KG1 (cell line): ENCODE measurements around the gene PILRA.
"Not testable (repeated sequence)": the region's sequence is repeated elsewhere in the genome, so short reads cannot be mapped to it uniquely, and the experiment has no call there.

Source experiments
- DNase-seq: peaks from one replicate; lab custom pipeline; 2025; lab: John Stamatoyannopoulos, UW

The PILRA gene

GRCh38 chr7:100358027-100358856, 15.0 kb upstream of the PILRA start, which contains the start of gene PILRB:
PILRB (plus strand) TSS chr7:100358117; CDS start chr7:100358303, 186 bp downstream.
- DNase-seq: no peak

DNA sequence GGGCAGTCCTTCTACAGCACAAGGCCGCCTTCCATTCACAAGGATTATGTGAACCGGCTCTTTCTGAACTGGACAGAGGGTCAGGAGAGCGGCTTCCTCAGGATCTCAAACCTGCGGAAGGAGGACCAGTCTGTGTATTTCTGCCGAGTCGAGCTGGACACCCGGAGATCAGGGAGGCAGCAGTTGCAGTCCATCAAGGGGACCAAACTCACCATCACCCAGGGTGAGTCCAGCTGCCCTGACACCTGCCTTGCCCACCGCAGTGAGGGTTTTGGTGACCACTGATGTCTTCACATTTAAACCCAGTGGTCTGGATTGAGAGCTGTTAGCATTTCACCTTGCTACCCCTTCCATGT, 14.5 kb upstream of the PILRA start:
- DNase-seq: no peak

DNA sequence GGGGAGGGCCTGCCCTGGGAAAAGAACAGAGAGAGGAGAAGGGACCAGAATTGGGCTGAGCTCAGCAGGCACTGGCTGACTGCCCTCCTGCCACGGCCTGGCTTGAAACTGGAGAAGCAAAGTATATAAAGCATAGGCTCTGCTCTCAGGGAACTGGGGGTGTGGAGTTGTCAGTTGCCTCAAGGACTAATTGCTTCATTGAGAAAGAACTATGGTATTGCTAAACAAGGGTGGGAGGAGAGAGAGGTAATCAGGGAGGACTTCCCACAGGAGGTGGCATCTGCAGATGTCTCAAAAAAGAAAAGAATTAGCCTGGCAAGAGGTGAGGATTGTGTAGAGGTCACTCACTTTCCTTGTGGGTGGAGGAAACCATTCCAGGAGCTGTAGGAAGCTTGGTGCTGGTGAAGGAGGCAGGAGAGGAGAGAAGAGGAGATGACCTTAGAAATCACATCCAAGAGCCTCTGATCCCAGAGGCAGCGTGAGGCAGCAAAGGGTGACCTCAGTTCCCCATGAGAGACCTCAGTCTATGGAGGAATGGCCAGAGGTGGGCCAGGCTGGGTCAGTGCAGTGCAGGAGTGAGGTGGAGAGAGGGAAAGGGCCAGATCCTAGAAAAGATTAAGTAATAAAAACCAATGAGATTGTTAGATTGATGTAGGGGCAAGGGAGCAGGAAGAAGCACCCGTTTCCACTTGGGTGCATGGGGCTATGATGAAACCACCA, 13.0 kb upstream of the PILRA start:
- no peak for DNase-seq

DNA sequence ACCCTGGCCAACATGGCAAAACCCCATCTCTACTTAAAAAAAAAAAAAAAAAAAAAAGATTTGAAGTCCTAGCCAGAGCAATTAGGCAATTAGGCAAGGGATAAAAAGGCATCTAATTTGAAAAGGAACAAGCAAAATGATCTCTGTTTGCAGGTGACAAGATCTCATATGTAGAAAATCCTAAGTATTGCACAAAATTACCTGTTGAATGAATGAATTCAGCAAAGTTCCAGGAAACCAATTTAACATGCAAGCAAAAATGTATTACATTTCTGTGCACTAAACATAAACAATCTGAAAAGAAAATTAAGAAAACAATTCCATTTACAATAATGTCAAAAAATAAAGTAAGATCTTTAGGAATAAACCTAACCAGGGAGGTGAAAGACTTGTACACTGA, 10.2 kb upstream of the PILRA start:
- no peak for DNase-seq

- not testable (repeated sequence) for DNase-seq
These were observed 9.5 kb upstream of the PILRA start for GRCh38 chr7:100363797-100364196.

DNA sequence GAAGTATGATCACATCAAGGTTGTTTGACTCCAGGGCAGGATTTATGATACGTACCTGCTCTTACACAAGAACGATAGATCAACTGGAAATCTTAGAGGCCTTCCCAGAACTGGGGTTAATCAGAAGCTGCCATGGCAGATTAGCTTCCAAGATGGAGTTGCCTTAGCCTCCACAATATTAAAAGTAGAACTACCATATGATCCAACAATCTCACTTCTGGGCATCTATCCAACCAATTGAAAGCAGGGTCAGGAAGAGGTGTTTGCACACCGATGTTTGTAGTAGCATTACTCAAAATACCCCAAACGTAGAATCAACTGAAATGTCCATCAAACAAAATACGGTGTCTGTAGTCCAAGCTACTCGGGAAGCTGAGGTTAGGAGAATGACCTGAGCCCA, 8.8 kb upstream of the PILRA start:
- DNase-seq: no peak

DNA sequence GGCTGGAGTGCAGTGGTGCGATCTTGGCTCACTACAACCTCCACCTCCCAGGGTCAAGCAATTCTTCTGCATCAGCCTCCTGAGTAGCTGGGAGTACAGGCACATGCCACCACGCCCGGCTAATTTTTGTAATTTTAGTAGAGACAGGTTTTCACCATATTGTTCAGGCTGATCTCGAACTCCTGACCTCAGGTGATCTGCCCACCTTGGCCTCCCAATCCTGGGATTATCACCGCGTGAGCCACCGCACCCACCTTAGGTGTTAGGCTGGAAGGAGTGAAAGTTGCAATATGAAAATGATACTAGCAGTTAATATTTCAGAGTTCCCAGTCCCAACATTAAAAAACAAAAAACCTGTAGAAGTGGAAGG, 7.3 kb upstream of the PILRA start:
- not testable (repeated sequence) for DNase-seq

- no peak for DNase-seq
These were observed 6.7 kb upstream of the PILRA start for GRCh38 chr7:100366411-100367250.

DNA sequence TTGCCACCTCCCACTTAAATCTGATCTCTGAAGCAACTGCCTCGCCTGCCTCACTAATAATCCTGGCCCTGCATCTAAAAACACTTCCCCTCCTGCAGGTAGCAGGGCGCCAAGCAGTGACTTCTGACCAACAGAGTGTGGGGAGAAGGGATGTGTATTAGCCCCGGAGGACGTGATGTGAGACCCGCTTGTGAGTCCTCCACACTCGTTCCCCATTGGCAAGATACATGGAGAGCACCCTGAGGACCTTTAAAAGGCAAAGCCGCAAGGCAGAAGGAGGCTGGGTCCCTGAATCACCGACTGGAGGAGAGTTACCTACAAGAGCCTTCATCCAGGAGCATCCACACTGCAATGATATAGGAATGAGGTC, 6.1 kb upstream of the PILRA start:
- no peak for DNase-seq

DNA sequence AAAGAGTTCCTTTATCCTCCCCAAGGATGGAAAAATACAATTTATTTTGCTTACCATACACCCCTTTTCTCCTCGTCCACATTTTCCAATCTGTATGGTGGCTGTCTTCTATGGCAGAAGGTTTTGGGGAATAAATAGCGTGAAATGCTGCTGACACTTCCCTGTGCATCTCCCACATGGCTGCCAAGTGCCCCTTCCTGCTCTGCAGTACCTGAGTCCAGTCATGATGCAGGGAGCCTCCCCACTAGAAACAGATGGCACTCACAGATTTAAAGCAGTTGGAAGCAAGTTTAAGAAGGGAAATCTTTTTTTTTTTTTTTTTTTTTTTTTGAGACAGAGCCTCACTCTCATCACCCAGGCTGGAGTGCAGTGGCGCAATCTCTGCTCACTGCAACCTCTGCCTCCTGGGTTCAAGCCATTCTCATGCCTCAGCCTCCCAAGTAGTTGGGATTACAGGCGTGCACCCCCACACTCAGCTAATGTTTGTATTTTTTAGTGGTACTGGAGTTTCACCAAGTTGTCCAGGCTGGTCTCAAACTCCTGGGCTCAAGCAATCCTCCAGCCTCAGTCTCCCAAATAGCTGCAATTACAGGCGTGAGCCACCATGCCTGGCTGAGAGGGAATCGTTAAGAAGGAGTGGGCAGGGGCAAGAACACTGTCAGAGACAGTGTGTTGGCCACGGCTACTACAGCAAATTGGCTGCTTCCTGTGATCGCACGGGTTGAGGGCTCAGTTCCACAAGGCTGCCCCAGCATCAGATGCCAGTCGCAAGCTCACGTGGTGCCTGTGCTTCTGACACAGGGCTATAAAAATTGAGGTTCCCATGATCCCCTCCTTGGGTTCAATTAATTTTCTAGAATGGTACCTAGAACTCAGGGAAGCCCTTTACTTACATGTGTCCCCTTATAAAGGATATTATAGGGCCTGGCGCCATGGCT, 5.3 kb upstream of the PILRA start:
- no peak for DNase-seq

- DNase-seq: peak; percentile 17
These were observed 4.2 kb upstream of the PILRA start for GRCh38 chr7:100369105-100369504.

- DNase-seq: no peak
These were observed 3.0 kb upstream of the PILRA start for GRCh38 chr7:100370303-100370702.

DNA sequence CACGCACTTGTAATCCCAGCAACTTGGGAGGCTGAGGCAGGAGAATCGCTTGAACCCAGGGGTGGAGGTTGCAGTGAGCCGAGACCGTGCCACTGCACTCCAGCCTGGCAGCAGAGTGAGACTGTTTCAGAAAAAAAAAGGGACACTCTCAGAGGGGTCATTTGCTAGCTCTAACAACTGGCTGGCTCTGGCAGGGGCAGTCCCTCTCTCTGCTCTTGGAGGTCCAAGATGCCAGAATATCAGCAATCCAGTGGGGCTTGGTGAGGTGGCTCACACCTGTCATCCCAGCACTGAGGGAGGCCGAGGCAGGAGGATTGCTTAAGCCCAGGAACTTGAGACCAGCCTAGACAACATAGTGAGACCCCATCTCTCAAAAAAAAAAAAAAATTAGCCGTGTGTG, 2.5 kb upstream of the PILRA start:
- DNase-seq: no peak

GRCh38 chr7:100371561-100372171, 1.6 kb upstream of the PILRA start:
- no peak for DNase-seq

DNA sequence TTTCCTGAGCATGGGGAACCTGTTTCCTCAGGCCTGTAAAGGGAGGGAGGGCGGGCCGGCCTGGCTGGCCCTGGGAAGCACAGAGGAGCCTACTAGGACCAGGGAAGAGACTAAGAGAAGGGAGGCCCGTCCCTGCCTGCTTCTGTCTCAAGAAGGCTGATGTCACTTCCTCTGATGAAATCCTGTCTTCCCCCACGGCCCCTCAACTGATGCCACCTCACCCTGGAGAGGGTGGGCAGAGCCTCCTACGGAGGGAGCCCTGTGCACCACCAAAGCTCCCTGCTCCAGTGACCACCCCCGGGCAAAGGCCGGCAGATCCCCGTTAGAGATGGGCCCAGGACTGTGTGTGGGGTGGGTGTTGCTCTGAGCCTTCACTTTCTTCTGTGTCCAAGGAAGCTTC, 1.0 kb upstream of the PILRA start:
- no peak for DNase-seq

- DNase-seq: no peak
These were observed 593 bp upstream of the PILRA start for GRCh38 chr7:100372694-100373093.

- not testable (repeated sequence) for DNase-seq
These were observed 747 bp downstream of the PILRA start for GRCh38 chr7:100373870-100374598.

DNA sequence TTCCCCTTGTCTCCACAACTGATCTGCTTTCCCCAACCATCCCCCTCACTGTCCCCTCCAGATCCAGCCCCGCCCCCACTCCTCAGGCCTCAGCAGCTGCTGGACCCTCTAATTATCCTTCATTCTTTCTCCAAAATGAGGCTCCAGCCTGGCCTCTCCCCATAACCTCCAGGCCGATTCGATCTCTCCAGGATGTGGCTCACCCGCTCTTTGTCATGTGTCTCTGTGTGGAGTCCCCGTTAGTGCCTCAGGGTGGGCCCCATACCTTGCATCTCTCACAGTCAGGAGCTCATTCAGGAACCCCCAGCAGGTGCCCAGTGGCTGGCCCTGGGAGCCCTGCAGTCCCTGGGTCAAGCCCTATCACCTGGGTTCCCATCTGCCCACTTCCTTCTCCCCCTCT, 1.3 kb downstream of the PILRA start:
- DNase-seq: no peak

DNA sequence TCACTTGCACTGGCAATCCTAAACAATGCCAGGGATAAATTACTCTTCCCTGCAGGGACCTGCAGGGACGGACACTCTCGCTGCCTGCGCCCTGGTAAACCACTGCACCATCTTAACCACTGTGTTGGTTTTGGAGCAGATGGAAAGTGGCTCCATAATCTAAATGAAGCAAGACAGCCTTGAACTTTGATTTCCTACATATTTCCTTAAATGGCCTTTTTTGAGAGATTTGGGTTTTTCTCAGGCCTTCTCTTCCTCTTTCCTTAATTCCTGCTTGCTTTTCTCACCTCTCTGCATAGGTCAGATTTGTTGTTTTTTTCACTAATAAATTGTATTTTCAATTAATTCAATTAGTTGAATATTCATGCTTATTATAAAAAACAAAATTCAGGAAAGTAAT, 2.8 kb downstream of the PILRA start:
- DNase-seq: no peak

GRCh38 chr7:100378114-100378755, 4.9 kb downstream of the PILRA start:
- no peak for DNase-seq
